GM20431 (cell line): ENCODE measurements around the gene TMEM63B.
"Not testable (repeated sequence)": the region's sequence is repeated elsewhere in the genome, so short reads cannot be mapped to it uniquely, and the experiment has no call there.

Experiments used
- in situ Hi-C: fragments of 300-500 bp; cut with MseI, MboI; formaldehyde crosslinking; loops from one replicate; pipeline ENCODE4 v1.15.0; 2020; ENCODE audit warnings: low sequenced_read_pairs; ENCODE audit not compliant: unreplicated experiment

The TMEM63B gene

DNA sequence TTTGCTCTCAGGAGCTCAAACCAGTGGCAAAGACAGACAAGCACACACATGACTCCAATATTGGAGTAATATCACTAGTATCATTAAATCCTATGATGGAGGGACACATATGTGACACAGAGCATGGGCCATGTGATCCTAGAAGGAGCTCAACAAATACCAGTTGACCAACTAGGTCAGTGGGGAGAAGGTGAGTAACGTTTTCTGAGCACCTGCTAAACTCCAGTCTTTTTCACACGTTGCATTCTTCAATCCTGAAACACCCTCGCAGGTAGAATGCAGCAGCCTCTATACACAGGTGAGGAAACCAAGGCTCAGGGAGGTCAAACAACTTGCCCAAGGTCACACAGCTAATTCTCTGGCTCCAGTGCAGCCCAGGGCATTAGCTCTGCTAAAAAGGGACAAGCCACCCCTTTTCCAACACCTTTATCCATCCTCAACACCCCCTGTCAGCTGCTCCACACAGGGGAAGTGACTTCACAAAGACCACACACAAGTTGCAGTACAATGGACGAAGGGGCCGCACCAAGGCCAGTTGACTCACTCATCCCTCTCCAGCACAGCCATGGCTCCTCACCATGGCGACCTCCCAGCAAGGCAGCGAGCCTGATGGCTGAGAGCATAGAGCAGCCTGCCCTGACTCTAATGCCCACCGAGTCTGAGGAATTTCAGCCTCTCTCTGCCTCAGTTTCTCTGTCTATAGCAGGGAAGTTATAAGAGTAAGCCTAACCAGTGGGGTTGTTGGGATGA lies 35.7 kb downstream of the TMEM63B start:
- in situ Hi-C loops = loop anchor here (10.0 to 25.0 kb wide), 2 partner anchors 72 to 174 kb away; partner anchors contain the start of gene SPATS1

DNA sequence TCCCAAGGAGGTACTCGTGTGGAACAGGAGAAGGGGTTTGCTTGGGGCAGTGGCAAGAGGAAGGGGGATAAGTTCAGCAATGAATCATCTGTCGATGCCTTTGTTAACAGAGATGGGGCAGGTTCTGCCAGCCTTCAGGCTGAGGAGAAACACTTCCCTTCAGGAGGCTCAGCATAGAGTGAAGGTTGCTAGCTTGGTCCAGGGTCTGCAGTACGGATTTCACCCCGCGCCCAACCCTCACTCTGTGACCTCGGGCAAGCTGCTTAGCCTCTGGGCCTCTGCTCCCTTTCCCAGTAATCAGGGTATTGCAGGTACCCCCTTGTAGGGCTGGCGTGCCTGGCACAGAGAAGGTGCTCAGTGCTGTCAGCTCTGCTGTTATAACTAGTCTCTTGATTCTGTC lies 38.8 kb downstream of the TMEM63B start:
- in situ Hi-C loops = loop anchor here (10.0 to 25.0 kb wide), 2 partner anchors 69 to 171 kb away; partner anchors contain the start of gene SPATS1

DNA sequence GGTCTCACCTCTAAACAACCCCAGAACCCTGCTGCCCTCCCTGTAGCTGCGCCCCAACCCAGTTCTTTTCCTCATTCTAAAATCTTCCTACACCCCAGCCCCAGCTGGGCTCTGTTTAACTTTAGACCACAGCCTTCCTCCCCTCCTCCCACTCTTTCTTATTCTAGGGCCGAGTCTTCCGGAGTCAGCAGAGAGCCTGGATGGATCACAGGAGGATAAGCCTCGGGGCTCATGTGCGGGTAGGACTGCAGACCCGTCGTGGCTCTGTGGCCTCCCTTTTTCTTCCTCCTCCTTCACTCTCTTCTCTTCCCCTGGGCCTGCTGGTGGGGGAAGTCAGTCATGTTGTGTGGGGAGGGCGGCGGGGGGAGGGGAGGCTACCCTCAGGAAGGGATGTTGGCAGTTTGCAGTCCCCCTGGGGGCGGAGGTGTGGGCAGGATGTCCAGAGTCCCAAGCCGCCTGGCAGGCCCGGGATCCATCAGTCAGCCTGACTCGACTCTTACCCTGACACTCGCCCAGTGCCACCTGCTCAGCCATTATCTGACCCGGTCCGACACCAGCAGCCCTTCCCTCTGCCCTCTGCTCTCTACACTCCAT lies 39.3 kb downstream of the TMEM63B start:
- in situ Hi-C loops = loop anchor here (10.0 to 25.0 kb wide), 2 partner anchors 68 to 171 kb away; partner anchors contain the start of gene SPATS1

DNA sequence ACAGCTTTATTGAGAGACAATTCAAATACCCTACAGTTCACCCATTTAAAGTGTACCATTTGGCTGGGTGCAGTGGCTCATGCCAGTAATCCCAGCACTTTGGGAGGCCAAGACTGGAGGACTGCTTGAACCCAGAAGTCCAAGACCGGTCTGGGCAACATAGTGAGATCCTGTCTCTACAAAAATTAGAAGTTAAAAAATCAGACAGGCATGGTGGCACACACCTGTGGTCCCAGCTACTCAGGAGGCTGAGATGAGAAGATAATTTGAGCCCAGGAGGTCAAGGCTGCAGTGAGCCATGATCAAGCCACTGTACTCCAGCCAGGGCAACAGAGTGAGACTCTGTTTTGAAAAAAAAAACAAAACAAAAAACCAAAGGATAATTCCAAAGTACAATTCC lies 40.2 kb downstream of the TMEM63B start:
- in situ Hi-C loops = loop anchor here (10.0 to 25.0 kb wide), 2 partner anchors 67 to 170 kb away; partner anchors contain the start of gene SPATS1

DNA sequence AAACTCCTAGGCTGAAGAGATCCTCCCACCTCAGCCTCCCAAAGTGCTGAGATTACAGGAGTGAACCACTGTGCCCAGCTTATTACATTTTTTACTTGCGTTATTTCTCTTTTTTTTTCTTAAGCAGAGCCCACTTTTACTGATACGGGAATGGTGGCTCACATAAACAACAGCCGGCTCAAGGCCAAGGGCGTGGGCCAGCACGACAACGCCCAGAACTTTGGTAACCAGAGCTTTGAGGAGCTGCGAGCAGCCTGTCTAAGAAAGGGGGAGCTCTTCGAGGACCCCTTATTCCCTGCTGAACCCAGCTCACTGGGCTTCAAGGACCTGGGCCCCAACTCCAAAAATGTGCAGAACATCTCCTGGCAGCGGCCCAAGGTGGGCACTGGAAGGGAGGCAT lies 41.8 kb downstream of the TMEM63B start:
- in situ Hi-C loops = loop anchor here (10.0 to 25.0 kb wide), 2 partner anchors 66 to 168 kb away; partner anchors contain the start of gene SPATS1

DNA sequence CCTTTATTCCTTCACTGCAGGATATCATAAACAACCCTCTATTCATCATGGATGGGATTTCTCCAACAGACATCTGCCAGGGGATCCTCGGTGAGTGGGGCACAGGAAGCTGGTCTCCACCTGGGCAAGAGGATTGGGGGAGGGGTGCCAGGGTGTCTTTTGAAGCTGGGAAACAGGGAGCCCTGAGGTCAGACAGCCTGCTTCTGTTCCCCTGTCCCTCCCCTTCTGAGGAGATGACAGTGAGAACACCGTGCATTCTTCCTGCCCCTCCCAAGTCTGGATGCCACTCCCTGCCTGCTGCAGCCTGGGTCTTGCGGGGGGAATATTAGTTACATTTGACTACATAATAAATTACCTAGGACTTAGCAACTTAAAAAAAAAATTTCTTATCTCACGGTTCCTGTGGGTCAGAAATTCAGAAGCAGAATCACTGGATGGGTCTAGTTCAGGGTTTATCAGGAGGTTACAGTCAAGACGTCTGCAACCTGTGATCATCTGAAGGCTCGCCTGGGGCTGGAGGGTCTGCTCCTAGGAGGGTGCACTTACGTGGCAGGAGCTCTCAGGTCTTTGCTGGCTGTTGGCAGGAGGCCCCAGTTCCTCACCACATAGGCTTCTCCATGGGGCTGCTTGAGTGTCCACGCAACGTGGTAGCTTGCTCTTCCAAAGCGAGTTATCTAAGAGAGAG lies 42.7 kb downstream of the TMEM63B start:
- in situ Hi-C loops = loop anchor here (10.0 to 25.0 kb wide), 2 partner anchors 65 to 167 kb away; partner anchors contain the start of gene SPATS1

DNA sequence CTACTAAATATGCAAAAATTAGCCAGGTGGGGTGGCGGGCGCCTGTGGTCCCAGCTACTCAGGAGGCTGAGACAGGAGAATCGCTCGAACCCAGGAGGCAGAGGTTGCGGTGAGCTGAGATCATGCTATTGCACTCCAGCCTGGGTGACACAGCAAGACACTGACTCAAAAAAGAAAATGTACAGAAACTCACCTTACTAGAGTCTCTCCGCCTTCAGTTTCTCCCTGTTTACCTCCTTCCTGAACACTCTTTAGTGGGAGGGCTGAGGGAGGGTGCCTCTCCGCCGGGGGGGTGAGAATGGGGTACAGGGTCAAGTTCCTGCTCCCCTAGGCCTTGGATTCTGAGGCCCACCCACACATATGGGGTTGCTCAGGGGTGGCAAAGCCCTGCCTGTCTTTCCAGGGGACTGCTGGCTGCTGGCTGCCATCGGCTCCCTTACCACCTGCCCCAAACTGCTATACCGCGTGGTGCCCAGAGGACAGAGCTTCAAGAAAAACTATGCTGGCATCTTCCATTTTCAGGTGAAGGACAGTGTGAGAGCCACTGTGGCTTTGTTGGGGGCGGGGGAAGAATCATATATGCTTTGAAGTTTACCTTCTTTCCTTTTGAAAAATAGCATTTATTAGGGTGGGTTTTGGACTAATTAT lies 44.7 kb downstream of the TMEM63B start:
- in situ Hi-C loops = loop anchor here (25.0 kb wide), 1 partner anchor 165 kb away; the partner anchor contains the start of gene SPATS1

DNA sequence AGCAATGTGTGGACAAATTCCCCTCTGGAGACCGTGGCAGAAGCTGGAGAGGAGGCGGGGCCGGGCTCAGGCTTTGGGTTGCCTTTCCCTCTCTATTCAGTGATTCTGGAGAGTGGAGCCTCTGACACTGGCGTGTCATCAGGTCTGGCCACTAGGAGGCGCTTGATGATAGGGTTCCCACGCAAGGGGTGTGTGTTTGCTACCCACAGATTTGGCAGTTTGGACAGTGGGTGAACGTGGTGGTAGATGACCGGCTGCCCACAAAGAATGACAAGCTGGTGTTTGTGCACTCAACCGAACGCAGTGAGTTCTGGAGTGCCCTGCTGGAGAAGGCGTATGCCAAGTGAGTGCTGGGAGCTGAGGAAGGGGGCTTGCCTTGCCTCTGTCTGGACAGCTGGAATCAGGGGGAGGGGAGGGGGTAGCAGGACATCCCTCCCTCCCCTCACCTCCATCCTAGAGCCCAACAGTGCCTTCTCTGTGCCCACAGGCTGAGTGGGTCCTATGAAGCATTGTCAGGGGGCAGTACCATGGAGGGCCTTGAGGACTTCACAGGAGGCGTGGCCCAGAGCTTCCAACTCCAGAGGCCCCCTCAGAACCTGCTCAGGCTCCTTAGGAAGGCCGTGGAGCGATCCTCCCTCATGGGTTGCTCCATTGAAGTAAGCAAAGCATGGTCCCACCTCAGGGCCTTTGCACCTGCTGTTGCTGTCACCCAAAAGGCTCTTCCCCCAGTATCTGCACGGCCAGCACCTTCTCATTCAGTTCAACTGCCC lies 45.6 kb downstream of the TMEM63B start:
- in situ Hi-C loops = loop anchor here (25.0 kb wide), 1 partner anchor 164 kb away; the partner anchor contains the start of gene SPATS1

DNA sequence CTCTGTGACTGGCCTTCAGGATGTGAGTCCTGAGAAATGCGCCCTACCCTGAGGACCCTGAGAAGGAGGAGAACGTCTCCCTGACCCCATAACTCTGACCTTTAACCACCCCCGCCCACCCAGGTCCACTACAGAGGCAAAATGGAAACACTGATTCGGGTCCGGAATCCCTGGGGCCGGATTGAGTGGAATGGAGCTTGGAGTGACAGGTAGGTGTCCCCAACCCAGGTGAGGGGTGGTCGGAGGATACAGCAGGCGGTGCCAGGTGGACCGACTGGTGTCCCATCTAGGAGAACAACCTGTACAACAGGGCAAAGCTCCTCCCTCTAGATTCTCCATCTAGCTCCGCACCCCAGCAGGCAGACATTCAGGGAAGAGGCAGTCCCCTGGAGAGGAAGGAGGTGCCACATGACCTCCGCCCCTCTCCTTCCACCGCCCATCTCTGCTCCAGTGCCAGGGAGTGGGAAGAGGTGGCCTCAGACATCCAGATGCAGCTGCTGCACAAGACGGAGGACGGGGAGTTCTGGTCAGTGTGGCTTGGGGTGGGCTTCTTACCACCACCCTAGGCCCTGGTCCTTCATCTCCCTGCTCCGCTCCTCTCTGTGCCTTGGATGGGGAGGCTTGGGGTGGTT lies 48.9 kb downstream of the TMEM63B start:
- in situ Hi-C loops = no loop called here

DNA sequence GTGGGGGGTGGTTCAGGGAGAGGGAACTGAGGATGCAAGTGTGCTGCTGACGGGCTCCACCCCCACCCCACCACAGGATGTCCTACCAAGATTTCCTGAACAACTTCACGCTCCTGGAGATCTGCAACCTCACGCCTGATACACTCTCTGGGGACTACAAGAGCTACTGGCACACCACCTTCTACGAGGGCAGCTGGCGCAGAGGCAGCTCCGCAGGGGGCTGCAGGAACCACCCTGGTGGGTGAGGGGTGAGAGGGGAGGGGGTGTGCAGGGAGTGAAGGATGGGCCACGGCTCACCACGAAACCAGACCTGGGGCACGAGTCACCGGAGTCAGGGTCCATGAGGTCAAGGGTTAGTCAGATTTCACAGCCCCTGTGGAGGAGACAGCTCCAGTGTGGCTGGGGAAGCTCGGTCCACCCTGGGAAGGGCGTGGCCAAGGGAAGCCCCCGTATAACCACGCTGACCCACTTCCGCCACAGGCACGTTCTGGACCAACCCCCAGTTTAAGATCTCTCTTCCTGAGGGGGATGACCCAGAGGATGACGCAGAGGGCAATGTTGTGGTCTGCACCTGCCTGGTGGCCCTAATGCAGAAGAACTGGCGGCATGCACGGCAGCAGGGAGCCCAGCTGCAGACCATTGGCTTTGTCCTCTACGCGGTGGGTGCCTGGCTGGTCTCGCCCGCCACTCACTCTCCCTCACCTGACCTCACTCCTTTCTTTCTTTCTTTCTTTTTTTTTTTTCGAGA lies 49.6 kb downstream of the TMEM63B start:
- in situ Hi-C loops = no loop called here

DNA sequence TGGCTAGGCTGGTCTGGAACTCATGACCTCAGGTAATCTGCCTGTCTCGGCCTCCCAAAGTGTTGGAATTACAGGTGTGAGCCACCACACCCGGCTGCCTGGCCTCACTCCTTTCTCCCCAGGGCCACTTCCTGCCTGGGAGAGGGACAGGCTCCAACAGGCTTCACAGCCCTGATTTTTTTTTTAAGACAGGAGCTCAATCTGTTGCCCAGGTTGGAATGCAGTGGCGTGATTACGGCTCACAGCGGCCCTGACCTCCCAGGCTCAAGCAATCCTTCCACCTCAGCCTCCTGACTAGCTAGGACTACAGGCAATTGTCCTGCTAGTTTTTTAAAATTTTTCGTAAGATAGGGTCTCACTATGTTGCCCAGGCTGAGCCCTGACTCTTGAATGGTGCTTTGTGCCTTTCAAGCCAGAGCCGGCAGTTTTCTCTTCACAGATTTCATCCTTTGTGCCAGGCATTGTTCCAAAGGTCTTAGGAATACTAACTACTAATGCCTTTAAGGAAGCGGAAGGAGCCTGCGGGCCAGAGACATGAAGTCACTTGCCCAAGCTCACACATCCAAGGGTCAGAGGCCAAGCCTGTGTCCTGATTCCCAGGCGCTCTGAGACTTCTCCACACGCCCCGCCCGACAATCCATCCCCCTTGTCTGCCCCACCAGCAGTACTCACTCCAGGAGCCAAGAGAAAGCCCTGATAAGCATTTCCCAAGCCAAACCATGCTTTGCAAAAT lies 50.5 kb downstream of the TMEM63B start:
- in situ Hi-C loops = no loop called here

DNA sequence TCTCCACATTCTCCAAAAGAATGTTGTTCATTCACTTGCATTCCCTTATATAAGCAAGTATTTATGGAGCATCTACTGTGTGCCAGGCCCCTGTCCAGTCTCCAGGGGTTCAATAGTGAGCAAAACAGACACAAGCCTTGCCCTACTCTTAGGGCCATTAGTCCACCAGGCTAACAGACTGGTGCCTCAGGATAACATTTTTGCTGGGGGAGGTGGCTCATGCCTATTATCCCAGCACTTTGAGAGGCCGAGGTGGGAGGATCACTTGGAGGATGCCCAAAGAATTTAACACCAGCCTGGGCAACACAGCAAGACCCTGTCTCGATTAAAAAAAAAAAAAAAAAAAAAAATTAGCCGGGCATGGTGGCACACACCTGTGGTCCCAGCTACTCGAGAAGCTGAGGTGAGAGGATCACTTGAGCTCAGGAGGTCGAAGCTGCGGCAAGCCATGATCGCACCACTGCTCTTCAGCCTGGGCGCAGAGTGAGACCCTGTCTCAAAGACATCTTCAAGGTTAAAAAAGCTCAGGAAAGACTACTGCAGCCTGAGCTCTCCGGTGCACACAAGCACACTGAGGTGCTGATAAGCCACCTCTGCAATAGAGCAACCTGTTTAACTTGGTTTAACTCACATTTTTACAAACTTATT lies 51.2 kb downstream of the TMEM63B start:
- in situ Hi-C loops = no loop called here

DNA sequence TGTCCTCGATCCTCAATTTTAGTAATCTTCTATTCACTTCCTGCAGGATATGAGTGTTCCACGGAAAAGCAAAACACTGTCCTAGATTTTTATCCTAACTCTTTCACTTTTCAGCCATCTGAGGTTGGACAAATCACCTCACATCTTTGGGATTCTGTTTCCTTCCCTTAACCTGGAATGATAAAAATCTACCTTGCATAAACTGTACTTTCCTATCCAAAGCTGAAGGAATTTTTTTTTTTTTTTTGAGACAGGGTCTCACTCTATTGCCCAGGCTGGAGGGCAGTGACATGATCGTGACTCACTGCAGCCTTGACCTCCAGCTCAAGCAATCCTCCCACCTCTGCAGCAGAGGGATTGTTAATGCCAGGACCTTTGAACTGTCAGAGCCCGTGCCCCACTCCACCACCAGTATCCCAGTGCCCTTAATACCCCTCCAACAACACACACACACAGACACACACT lies 51.8 kb downstream of the TMEM63B start:
- in situ Hi-C loops = no loop called here

DNA sequence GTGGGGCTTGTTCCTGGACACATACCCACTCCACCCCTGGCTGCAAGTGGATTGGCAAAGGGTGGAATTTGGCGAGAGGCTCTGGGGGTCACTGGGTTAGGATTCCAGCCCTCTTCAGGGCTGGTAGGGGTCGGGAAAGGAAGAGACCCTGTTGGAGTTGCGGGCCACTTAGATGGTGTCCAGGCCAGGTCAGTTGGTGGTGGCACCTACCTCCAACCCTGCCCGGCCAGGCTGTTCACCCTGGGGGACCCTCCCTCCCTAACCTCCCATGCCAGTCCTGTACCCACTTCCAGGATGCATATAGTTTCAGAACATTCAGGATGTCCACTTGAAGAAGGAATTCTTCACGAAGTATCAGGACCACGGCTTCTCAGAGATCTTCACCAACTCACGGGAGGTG lies 52.3 kb downstream of the TMEM63B start:
- in situ Hi-C loops = no loop called here

DNA sequence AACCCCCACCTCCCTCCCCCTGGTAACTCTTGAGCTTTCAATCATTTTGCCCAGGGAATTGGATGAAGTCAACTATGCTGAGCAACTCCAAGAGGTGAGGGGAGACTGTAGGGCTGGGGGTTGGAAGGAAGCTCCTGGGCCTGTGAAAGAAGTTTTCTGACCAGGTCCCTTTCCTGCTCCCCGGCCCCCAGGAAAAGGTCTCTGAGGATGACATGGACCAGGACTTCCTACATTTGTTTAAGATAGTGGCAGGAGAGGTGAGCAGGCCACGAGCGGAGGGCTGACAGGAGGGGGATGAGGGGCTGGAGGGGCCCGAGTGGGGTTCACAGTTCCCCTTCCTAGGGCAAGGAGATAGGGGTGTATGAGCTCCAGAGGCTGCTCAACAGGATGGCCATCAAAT lies 53.1 kb downstream of the TMEM63B start:
- in situ Hi-C loops = no loop called here

DNA sequence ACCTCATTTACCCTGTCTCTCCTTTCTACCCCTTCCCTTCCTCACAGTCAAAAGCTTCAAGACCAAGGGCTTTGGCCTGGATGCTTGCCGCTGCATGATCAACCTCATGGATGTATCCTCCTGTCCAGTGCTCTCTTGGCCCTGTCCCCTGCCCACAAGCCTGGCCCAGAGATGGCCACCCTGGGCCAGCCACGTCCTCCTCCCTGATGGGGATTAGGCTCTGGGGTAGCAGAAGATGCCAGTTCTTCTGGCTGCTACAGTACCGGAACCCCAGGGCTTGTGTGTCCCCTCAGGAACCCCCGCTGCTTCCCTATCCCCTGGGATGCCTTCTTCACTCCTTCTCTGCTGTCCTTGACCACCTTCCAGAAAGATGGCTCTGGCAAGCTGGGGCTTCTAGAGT lies 53.5 kb downstream of the TMEM63B start:
- in situ Hi-C loops = no loop called here

DNA sequence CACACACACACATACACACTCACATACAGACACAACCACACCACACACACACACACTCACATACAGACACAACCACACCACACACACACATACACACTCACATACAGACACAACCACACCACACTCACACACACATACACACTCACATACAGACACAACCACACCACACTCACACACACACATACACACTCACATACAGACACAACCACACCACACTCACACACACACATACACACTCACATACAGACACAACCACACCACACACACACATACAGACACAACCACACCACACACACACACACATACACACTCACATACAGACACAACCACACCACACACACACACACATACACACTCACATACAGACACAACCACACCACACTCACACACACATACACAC lies 54.4 kb downstream of the TMEM63B start:
- in situ Hi-C loops = not testable (repeated sequence)
